H9 (cell line): ENCODE measurements around the gene ITGA11. TPM values are rescaled to one million over a fixed set of nuclear protein-coding genes. Genes with fewer than 3 reads are reported as not detected.

Experiments used
- DNase-seq: peaks from one replicate; pipeline ENCODE4 v3.0.0-alpha.2; 2017
- H2AFZ ChIP-seq: one replicate; pipeline ENCODE4 v1.6.1; 2013; ENCODE audit warnings: mild to moderate bottlenecking, low read length, control low read depth, moderate library complexity
- H2AK5ac ChIP-seq: 2 replicates; pipeline ENCODE4 v1.6.1; 2013; ENCODE audit warnings: low read length, control low read depth, mixed read lengths; ENCODE audit not compliant: insufficient read length
- H2BK120ac ChIP-seq: one replicate; pipeline ENCODE4 v1.6.1; 2013; ENCODE audit warnings: low read depth, mild to moderate bottlenecking, low read length, control low read depth, inconsistent platforms; ENCODE audit not compliant: poor library complexity, severe bottlenecking
- H2BK12ac ChIP-seq: 2 replicates; pipeline ENCODE4 v1.6.1; 2013; ENCODE audit warnings: low read length, control low read depth, mixed read lengths, low read depth; ENCODE audit not compliant: insufficient read length
- H2BK15ac ChIP-seq: 2 replicates; pipeline ENCODE4 v1.6.1; 2013; ENCODE audit warnings: low read depth, low read length, control low read depth
- H2BK20ac ChIP-seq: one replicate; pipeline ENCODE4 v1.6.1; 2013; ENCODE audit warnings: low read depth, mild to moderate bottlenecking, low read length, control low read depth, inconsistent platforms; ENCODE audit not compliant: poor library complexity, severe bottlenecking
- H2BK5ac ChIP-seq: 2 replicates; pipeline ENCODE4 v1.6.1; 2013; ENCODE audit warnings: low read length, control low read depth, mixed read lengths; ENCODE audit not compliant: insufficient read length
- H3K14ac ChIP-seq: 2 replicates; pipeline ENCODE4 v1.6.1; 2013; ENCODE audit warnings: low read length, control low read depth; ENCODE audit not compliant: insufficient read depth
- H3K18ac ChIP-seq: 2 replicates; pipeline ENCODE4 v1.6.1; 2013; ENCODE audit warnings: low read depth, mild to moderate bottlenecking, mixed read lengths, low read length, control low read depth; ENCODE audit not compliant: insufficient read length
- H3K23ac ChIP-seq: 2 replicates; pipeline ENCODE4 v1.6.1; 2013; ENCODE audit warnings: low read length, control low read depth, mixed read lengths, low read depth; ENCODE audit not compliant: insufficient read length
- H3K23me2 ChIP-seq: 2 replicates; pipeline ENCODE4 v1.6.1; 2013; ENCODE audit warnings: low read depth, mild to moderate bottlenecking, mixed read lengths, low read length, control low read depth; ENCODE audit not compliant: insufficient read length, poor library complexity, severe bottlenecking
- H3K27ac ChIP-seq: 2 replicates; pipeline ENCODE4 v1.5.1; 2013; ENCODE audit warnings: low read length, control low read depth, mixed read lengths, low read depth; ENCODE audit not compliant: insufficient read length
- H3K27me3 ChIP-seq: 2 replicates; pipeline ENCODE4 v1.6.1; 2013; ENCODE audit warnings: low read length, control low read depth, inconsistent platforms; ENCODE audit not compliant: insufficient read depth
- H3K4ac ChIP-seq: 2 replicates; pipeline ENCODE4 v1.6.1; 2013; ENCODE audit warnings: low read depth, mild to moderate bottlenecking, control low read depth, inconsistent platforms, low read length, moderate library complexity
- H3K4me1 ChIP-seq: 2 replicates; pipeline ENCODE4 v1.6.1; 2013; ENCODE audit warnings: low read length, control low read depth, inconsistent platforms; ENCODE audit not compliant: insufficient read depth
- H3K4me2 ChIP-seq: 2 replicates; pipeline ENCODE4 v1.6.1; 2013; ENCODE audit warnings: low read length, control low read depth, mixed read lengths; ENCODE audit not compliant: insufficient read length, insufficient read depth
- H3K56ac ChIP-seq: 2 replicates; pipeline ENCODE4 v1.6.1; 2013; ENCODE audit warnings: low read depth, mild to moderate bottlenecking, mixed read lengths, low read length, control low read depth; ENCODE audit not compliant: insufficient read length
- H3K79me1 ChIP-seq: 2 replicates; pipeline ENCODE4 v1.6.1; 2013; ENCODE audit warnings: low read depth, mild to moderate bottlenecking, moderate library complexity, low read length, control low read depth, inconsistent platforms; ENCODE audit not compliant: insufficient read depth, poor library complexity, severe bottlenecking
- H3K79me2 ChIP-seq: 2 replicates; pipeline ENCODE4 v1.6.1; 2013; ENCODE audit warnings: low read length, control low read depth, inconsistent platforms; ENCODE audit not compliant: insufficient read depth
- H3K9ac ChIP-seq: 2 replicates; pipeline ENCODE4 v1.6.1; 2013; ENCODE audit warnings: low read length, control low read depth, mixed read lengths; ENCODE audit not compliant: insufficient read length; ENCODE audit errors: extremely low read depth
- H3K9me3 ChIP-seq: one replicate; pipeline ENCODE4 v1.6.1; 2013; ENCODE audit warnings: low read depth, low read length, inconsistent platforms; ENCODE audit not compliant: control insufficient read depth
- H3T11ph ChIP-seq: one replicate; pipeline ENCODE4 v1.6.1; 2013; ENCODE audit warnings: mild to moderate bottlenecking, low read length, control low read depth, inconsistent platforms
- H4K20me1 ChIP-seq: one replicate; pipeline ENCODE4 v1.6.1; 2013; ENCODE audit not compliant: control insufficient read depth, insufficient read length, insufficient read depth
- H4K5ac ChIP-seq: 2 replicates; pipeline ENCODE4 v1.6.1; 2013; ENCODE audit warnings: low read depth, mild to moderate bottlenecking, mixed read lengths, low read length, control low read depth; ENCODE audit not compliant: insufficient read length
- H4K8ac ChIP-seq: replicated peaks from 2 replicates; pipeline ENCODE4 v1.6.1; 2013; ENCODE audit warnings: low read length, control low read depth, mixed read lengths, low read depth; ENCODE audit not compliant: insufficient read length
- H4K91ac ChIP-seq: 2 replicates; pipeline ENCODE4 v1.6.1; 2013; ENCODE audit warnings: low read depth, mild to moderate bottlenecking, moderate library complexity, mixed read lengths, low read length, control low read depth; ENCODE audit not compliant: insufficient read length
- H3K27ac Mint-ChIP-seq, 3 experiments: 2 replicates in 2 of 3; 3 replicates in 1 of 3; pipeline ENCODE4 v1.8.0; 2020 to 2021; ENCODE audit warnings: mixed read lengths in 3 of 3, mild to moderate bottlenecking in 1 of 3, moderate library complexity in 1 of 3
- H3K27me3 Mint-ChIP-seq: 2 replicates; pipeline ENCODE4 v1.8.0; 2021; ENCODE audit warnings: low read depth, mild to moderate bottlenecking, moderate library complexity, mixed read lengths
- H3K36me3 Mint-ChIP-seq, 3 experiments: 2 replicates in 2 of 3; 3 replicates in 1 of 3; pipeline ENCODE4 v1.8.0; 2020 to 2021; ENCODE audit warnings: low read depth in 3 of 3, mixed read lengths in 3 of 3; ENCODE audit not compliant: insufficient read depth in 1 of 3
- H3K4me1 Mint-ChIP-seq, 2 experiments: 2 replicates each; pipeline ENCODE4 v1.8.0; 2020; ENCODE audit warnings: mixed read lengths in 2 of 2
- H3K4me3 Mint-ChIP-seq, 2 experiments: 2 replicates in 1 of 2; 3 replicates in 1 of 2; pipeline ENCODE4 v1.8.0; 2020 to 2021; ENCODE audit warnings: mild to moderate bottlenecking in 2 of 2, mixed read lengths in 2 of 2, moderate library complexity in 1 of 2
- H3K9me3 Mint-ChIP-seq, 2 experiments: 2 replicates in 1 of 2; 3 replicates in 1 of 2; pipeline ENCODE4 v1.8.0; 2020; ENCODE audit warnings: mild to moderate bottlenecking in 2 of 2, mixed read lengths in 2 of 2, moderate library complexity in 1 of 2
- CTCF ChIP-seq: fragments of 200-600 bp; sonication (generic); conservative IDR thresholded peaks from 3 replicates; pipeline ENCODE4 v1.8.0; 2021; ENCODE audit warnings: antibody characterized with exemption, mild to moderate bottlenecking
- WGBS: extraction: QIAGEN DNeasy Blood & Tissue Kit; methylation state at CpG from one replicate; pipeline ENCODE4 v1.1.7; 2013; ENCODE audit warnings: missing lambda C conversion rate, low lambda C conversion rate, mixed read lengths; ENCODE audit not compliant: insufficient read length; ENCODE audit errors: extremely low coverage; 5-methylcytosine and 5-hydroxymethylcytosine counted together
- total RNA-seq: library from RNA; stranded (reverse); gene quantifications from 2 replicates; pipeline ENCODE4 v1.2.1, GENCODE V29; 2021

The ITGA11 gene
- total RNA-seq, 1 experiment from 2014 or later: 0.07 TPM

GRCh38 chr15:68295014-68295805 lies 136.8 kb downstream of the ITGA11 start:
- Histone ChIP-seq H2AFZ (no peak overlapping the region), H3K4me2 (no peak overlapping the region), H2BK120ac (no peak overlapping the region), H3K4me1 (no peaks in the 10 kb centered on the region), H4K91ac (no peak overlapping the region), H3K56ac (no peak overlapping the region), H2BK20ac (no peak overlapping the region), H3K27ac (no peak overlapping the region), H3K14ac (no peak overlapping the region), H2BK12ac (no peak overlapping the region), H3K27me3 (no peaks in the 10 kb centered on the region), H2AK5ac (no peak overlapping the region), H3K9me3 (no peaks in the 10 kb centered on the region), H3T11ph (no peak overlapping the region), H3K23ac (no peak overlapping the region), H3K23me2 (no peaks in the 10 kb centered on the region), H3K79me1 (no peaks in the 10 kb centered on the region), H2BK15ac (no peak overlapping the region), H4K20me1 (no peaks in the 10 kb centered on the region), H4K5ac (no peak overlapping the region), H3K9ac (no peak overlapping the region), H4K8ac (no peak overlapping the region), H3K18ac (no peak overlapping the region), H3K79me2 (no peaks in the 10 kb centered on the region; the same call in 1 of the 2 replicates), H3K4ac (no peak overlapping the region), H2BK5ac (no peak overlapping the region)
- Mint-ChIP-seq H3K9me3 (no peaks in the 10 kb centered on the region), H3K27ac (peak overlapping the region in 1 of 3 experiments; percentile 6; a peak in 1 of 7 replicates), H3K27me3 (no peaks in the 10 kb centered on the region), H3K36me3 (peaks cover 6 to 26% (median 19%) of the 10 kb centered on the region in 3 experiments; a peak in 6 of 7 replicates), H3K4me3 (no peak overlapping the region), H3K4me1 (peaks cover 24 to 35% of the 10 kb centered on the region in 2 experiments)
- TF ChIP-seq CTCF: no peak
- no CpG with 5 or more reads among the region's 4 CpGs for WGBS
- DNase-seq: no peak
